H9 (cell line): Measurements from ENCODE around the gene PTPRN2. TPM values are rescaled to one million over a fixed set of nuclear protein-coding genes. Genes with fewer than 3 reads are reported as not detected.
A peak's percentile ranks its signal among the peaks of the same experiment; 100 is the strongest.

Experiments
- DNase-seq: peaks from one replicate; pipeline ENCODE4 v3.0.0-alpha.2; 2017
- H2AFZ ChIP-seq: one replicate; pipeline ENCODE4 v1.6.1; 2013; ENCODE audit warnings: mild to moderate bottlenecking, low read length, control low read depth, moderate library complexity
- H2AK5ac ChIP-seq: 2 replicates; pipeline ENCODE4 v1.6.1; 2013; ENCODE audit warnings: low read length, control low read depth, mixed read lengths; ENCODE audit not compliant: insufficient read length
- H2BK120ac ChIP-seq: one replicate; pipeline ENCODE4 v1.6.1; 2013; ENCODE audit warnings: low read depth, mild to moderate bottlenecking, low read length, control low read depth, inconsistent platforms; ENCODE audit not compliant: poor library complexity, severe bottlenecking
- H2BK12ac ChIP-seq: 2 replicates; pipeline ENCODE4 v1.6.1; 2013; ENCODE audit warnings: low read length, control low read depth, mixed read lengths, low read depth; ENCODE audit not compliant: insufficient read length
- H2BK15ac ChIP-seq: 2 replicates; pipeline ENCODE4 v1.6.1; 2013; ENCODE audit warnings: low read depth, low read length, control low read depth
- H2BK20ac ChIP-seq: one replicate; pipeline ENCODE4 v1.6.1; 2013; ENCODE audit warnings: low read depth, mild to moderate bottlenecking, low read length, control low read depth, inconsistent platforms; ENCODE audit not compliant: poor library complexity, severe bottlenecking
- H2BK5ac ChIP-seq: 2 replicates; pipeline ENCODE4 v1.6.1; 2013; ENCODE audit warnings: low read length, control low read depth, mixed read lengths; ENCODE audit not compliant: insufficient read length
- H3K14ac ChIP-seq: 2 replicates; pipeline ENCODE4 v1.6.1; 2013; ENCODE audit warnings: low read length, control low read depth; ENCODE audit not compliant: insufficient read depth
- H3K18ac ChIP-seq: 2 replicates; pipeline ENCODE4 v1.6.1; 2013; ENCODE audit warnings: low read depth, mild to moderate bottlenecking, mixed read lengths, low read length, control low read depth; ENCODE audit not compliant: insufficient read length
- H3K23ac ChIP-seq: 2 replicates; pipeline ENCODE4 v1.6.1; 2013; ENCODE audit warnings: low read length, control low read depth, mixed read lengths, low read depth; ENCODE audit not compliant: insufficient read length
- H3K23me2 ChIP-seq: 2 replicates; pipeline ENCODE4 v1.6.1; 2013; ENCODE audit warnings: low read depth, mild to moderate bottlenecking, mixed read lengths, low read length, control low read depth; ENCODE audit not compliant: insufficient read length, poor library complexity, severe bottlenecking
- H3K27ac ChIP-seq: 2 replicates; pipeline ENCODE4 v1.5.1; 2013; ENCODE audit warnings: low read length, control low read depth, mixed read lengths, low read depth; ENCODE audit not compliant: insufficient read length
- H3K27me3 ChIP-seq: 2 replicates; pipeline ENCODE4 v1.6.1; 2013; ENCODE audit warnings: low read length, control low read depth, inconsistent platforms; ENCODE audit not compliant: insufficient read depth
- H3K4ac ChIP-seq: 2 replicates; pipeline ENCODE4 v1.6.1; 2013; ENCODE audit warnings: low read depth, mild to moderate bottlenecking, control low read depth, inconsistent platforms, low read length, moderate library complexity
- H3K4me1 ChIP-seq: 2 replicates; pipeline ENCODE4 v1.6.1; 2013; ENCODE audit warnings: low read length, control low read depth, inconsistent platforms; ENCODE audit not compliant: insufficient read depth
- H3K4me2 ChIP-seq: 2 replicates; pipeline ENCODE4 v1.6.1; 2013; ENCODE audit warnings: low read length, control low read depth, mixed read lengths; ENCODE audit not compliant: insufficient read length, insufficient read depth
- H3K56ac ChIP-seq: 2 replicates; pipeline ENCODE4 v1.6.1; 2013; ENCODE audit warnings: low read depth, mild to moderate bottlenecking, mixed read lengths, low read length, control low read depth; ENCODE audit not compliant: insufficient read length
- H3K79me1 ChIP-seq: 2 replicates; pipeline ENCODE4 v1.6.1; 2013; ENCODE audit warnings: low read depth, mild to moderate bottlenecking, moderate library complexity, low read length, control low read depth, inconsistent platforms; ENCODE audit not compliant: insufficient read depth, poor library complexity, severe bottlenecking
- H3K79me2 ChIP-seq: 2 replicates; pipeline ENCODE4 v1.6.1; 2013; ENCODE audit warnings: low read length, control low read depth, inconsistent platforms; ENCODE audit not compliant: insufficient read depth
- H3K9ac ChIP-seq: 2 replicates; pipeline ENCODE4 v1.6.1; 2013; ENCODE audit warnings: low read length, control low read depth, mixed read lengths; ENCODE audit not compliant: insufficient read length; ENCODE audit errors: extremely low read depth
- H3K9me3 ChIP-seq: one replicate; pipeline ENCODE4 v1.6.1; 2013; ENCODE audit warnings: low read depth, low read length, inconsistent platforms; ENCODE audit not compliant: control insufficient read depth
- H3T11ph ChIP-seq: one replicate; pipeline ENCODE4 v1.6.1; 2013; ENCODE audit warnings: mild to moderate bottlenecking, low read length, control low read depth, inconsistent platforms
- H4K20me1 ChIP-seq: one replicate; pipeline ENCODE4 v1.6.1; 2013; ENCODE audit not compliant: control insufficient read depth, insufficient read length, insufficient read depth
- H4K5ac ChIP-seq: 2 replicates; pipeline ENCODE4 v1.6.1; 2013; ENCODE audit warnings: low read depth, mild to moderate bottlenecking, mixed read lengths, low read length, control low read depth; ENCODE audit not compliant: insufficient read length
- H4K8ac ChIP-seq: replicated peaks from 2 replicates; pipeline ENCODE4 v1.6.1; 2013; ENCODE audit warnings: low read length, control low read depth, mixed read lengths, low read depth; ENCODE audit not compliant: insufficient read length
- H4K91ac ChIP-seq: 2 replicates; pipeline ENCODE4 v1.6.1; 2013; ENCODE audit warnings: low read depth, mild to moderate bottlenecking, moderate library complexity, mixed read lengths, low read length, control low read depth; ENCODE audit not compliant: insufficient read length
- H3K27ac Mint-ChIP-seq, 3 experiments: 2 replicates in 2 of 3; 3 replicates in 1 of 3; pipeline ENCODE4 v1.8.0; 2020 to 2021; ENCODE audit warnings: mixed read lengths in 3 of 3, mild to moderate bottlenecking in 1 of 3, moderate library complexity in 1 of 3
- H3K27me3 Mint-ChIP-seq: 2 replicates; pipeline ENCODE4 v1.8.0; 2021; ENCODE audit warnings: low read depth, mild to moderate bottlenecking, moderate library complexity, mixed read lengths
- H3K36me3 Mint-ChIP-seq, 3 experiments: 2 replicates in 2 of 3; 3 replicates in 1 of 3; pipeline ENCODE4 v1.8.0; 2020 to 2021; ENCODE audit warnings: low read depth in 3 of 3, mixed read lengths in 3 of 3; ENCODE audit not compliant: insufficient read depth in 1 of 3
- H3K4me1 Mint-ChIP-seq, 2 experiments: 2 replicates each; pipeline ENCODE4 v1.8.0; 2020; ENCODE audit warnings: mixed read lengths in 2 of 2
- H3K4me3 Mint-ChIP-seq, 2 experiments: 2 replicates in 1 of 2; 3 replicates in 1 of 2; pipeline ENCODE4 v1.8.0; 2020 to 2021; ENCODE audit warnings: mild to moderate bottlenecking in 2 of 2, mixed read lengths in 2 of 2, moderate library complexity in 1 of 2
- H3K9me3 Mint-ChIP-seq, 2 experiments: 2 replicates in 1 of 2; 3 replicates in 1 of 2; pipeline ENCODE4 v1.8.0; 2020; ENCODE audit warnings: mild to moderate bottlenecking in 2 of 2, mixed read lengths in 2 of 2, moderate library complexity in 1 of 2
- WGBS: extraction: QIAGEN DNeasy Blood & Tissue Kit; methylation state at CpG from one replicate; pipeline ENCODE4 v1.1.7; 2013; ENCODE audit warnings: missing lambda C conversion rate, low lambda C conversion rate, mixed read lengths; ENCODE audit not compliant: insufficient read length; ENCODE audit errors: extremely low coverage; 5-methylcytosine and 5-hydroxymethylcytosine counted together
- total RNA-seq: library from RNA; stranded (reverse); gene quantifications from 2 replicates; pipeline ENCODE4 v1.2.1, GENCODE V29; 2021
- TF ChIP-seq, protein P1 (sequence below): fragments of 200-600 bp; sonication (generic); conservative IDR thresholded peaks from 3 replicates; pipeline ENCODE4 v1.8.0; 2021; ENCODE audit warnings: antibody characterized with exemption, mild to moderate bottlenecking

PTPRN2 gene
- total RNA-seq, 1 experiment from 2014 or later: 5.2 TPM

DNA sequence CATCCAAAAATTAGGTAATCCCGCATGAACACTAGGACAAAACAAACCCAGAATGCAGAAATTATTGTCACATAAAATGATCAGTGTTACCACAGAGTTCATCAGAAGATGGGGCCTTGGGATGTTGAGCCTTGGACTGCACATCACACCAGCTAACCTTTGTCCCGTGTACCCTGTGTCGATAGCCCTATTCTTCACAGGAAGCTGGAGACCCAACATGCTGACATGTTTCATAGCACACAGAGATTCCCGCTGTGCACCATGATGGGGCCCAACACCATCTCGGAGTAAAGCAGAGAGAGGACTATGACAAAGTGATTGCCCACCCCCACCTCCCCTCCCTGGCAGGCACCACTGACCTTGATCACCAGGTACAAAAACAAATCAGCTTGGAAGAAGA is 4.5 kb downstream of the PTPRN2 start:
- Mint-ChIP-seq H3K4me3 (no peak overlapping the region), H3K4me1 (peaks cover 12 to 24% of the 10 kb centered on the region in 2 experiments), H3K27ac (no peak overlapping the region), H3K36me3 (peaks cover 14 to 36% (median 14%) of the 10 kb centered on the region in 3 experiments), H3K9me3 (peaks cover 19 to 27% of the 10 kb centered on the region in 2 experiments), H3K27me3 (peaks cover 79% of the 10 kb centered on the region)
- Histone ChIP-seq H2AFZ (no peak overlapping the region), H3K23ac (no peak overlapping the region), H3K27me3 (peaks cover 5% of the 10 kb centered on the region; the same call in 1 of the 2 replicates), H4K20me1 (no peaks in the 10 kb centered on the region), H3K23me2 (peaks cover 3% of the 10 kb centered on the region), H3K4me2 (no peak overlapping the region), H2BK12ac (no peak overlapping the region), H3K9ac (no peak overlapping the region), H3T11ph (no peak overlapping the region), H3K27ac (no peak overlapping the region), H3K79me1 (no peaks in the 10 kb centered on the region), H2AK5ac (no peak overlapping the region), H4K8ac (no peak overlapping the region), H2BK15ac (no peak overlapping the region), H3K18ac (no peak overlapping the region), H3K56ac (no peak overlapping the region), H3K79me2 (no peaks in the 10 kb centered on the region), H4K91ac (no peak overlapping the region), H3K14ac (0 out of 2 replicates have a peak overlapping the region, but pooled peaks have one; percentile 23), H2BK120ac (no peak overlapping the region), H3K4me1 (no peaks in the 10 kb centered on the region), H3K4ac (no peak overlapping the region), H2BK20ac (no peak overlapping the region), H4K5ac (no peak overlapping the region), H2BK5ac (no peak overlapping the region), H3K9me3 (peaks cover 10% of the 10 kb centered on the region)
- no peak for DNase-seq
- no CpG with 5 or more reads among the region's 5 CpGs for WGBS
- TF ChIP-seq, protein P1, sequence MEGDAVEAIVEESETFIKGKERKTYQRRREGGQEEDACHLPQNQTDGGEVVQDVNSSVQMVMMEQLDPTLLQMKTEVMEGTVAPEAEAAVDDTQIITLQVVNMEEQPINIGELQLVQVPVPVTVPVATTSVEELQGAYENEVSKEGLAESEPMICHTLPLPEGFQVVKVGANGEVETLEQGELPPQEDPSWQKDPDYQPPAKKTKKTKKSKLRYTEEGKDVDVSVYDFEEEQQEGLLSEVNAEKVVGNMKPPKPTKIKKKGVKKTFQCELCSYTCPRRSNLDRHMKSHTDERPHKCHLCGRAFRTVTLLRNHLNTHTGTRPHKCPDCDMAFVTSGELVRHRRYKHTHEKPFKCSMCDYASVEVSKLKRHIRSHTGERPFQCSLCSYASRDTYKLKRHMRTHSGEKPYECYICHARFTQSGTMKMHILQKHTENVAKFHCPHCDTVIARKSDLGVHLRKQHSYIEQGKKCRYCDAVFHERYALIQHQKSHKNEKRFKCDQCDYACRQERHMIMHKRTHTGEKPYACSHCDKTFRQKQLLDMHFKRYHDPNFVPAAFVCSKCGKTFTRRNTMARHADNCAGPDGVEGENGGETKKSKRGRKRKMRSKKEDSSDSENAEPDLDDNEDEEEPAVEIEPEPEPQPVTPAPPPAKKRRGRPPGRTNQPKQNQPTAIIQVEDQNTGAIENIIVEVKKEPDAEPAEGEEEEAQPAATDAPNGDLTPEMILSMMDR: no peak
